HFFc6 (cell line): ENCODE data around the gene MLN. TPM values are rescaled to one million over a fixed set of nuclear protein-coding genes. Genes with fewer than 3 reads are reported as not detected.

Source experiments
- DNase-seq: peaks from one replicate; pipeline ENCODE4 v3.0.0-alpha.2; 2018
- H3K27ac Mint-ChIP-seq: 2 replicates; pipeline ENCODE4 v1.8.0; 2020; ENCODE audit warnings: mild to moderate bottlenecking, mixed read lengths
- H3K27me3 Mint-ChIP-seq: 2 replicates; pipeline ENCODE4 v1.8.0; 2021; ENCODE audit warnings: mild to moderate bottlenecking, moderate library complexity, mixed read lengths; ENCODE audit not compliant: insufficient read depth
- H3K36me3 Mint-ChIP-seq: 2 replicates; pipeline ENCODE4 v1.8.0; 2021; ENCODE audit warnings: low read depth, mixed read lengths
- H3K4me1 Mint-ChIP-seq: 2 replicates; pipeline ENCODE4 v1.8.0; 2020; ENCODE audit warnings: low read depth, mixed read lengths
- H3K4me3 Mint-ChIP-seq: 2 replicates; pipeline ENCODE4 v1.8.0; 2020; ENCODE audit warnings: mild to moderate bottlenecking, moderate library complexity, mixed read lengths
- H3K9me3 Mint-ChIP-seq: 2 replicates; pipeline ENCODE4 v1.8.0; 2020; ENCODE audit warnings: mild to moderate bottlenecking, mixed read lengths
- total RNA-seq, 6 experiments: library from RNA; stranded (reverse); fragmentation: NEBNext Ultra II Directional; extraction: Animal tissue kit (Norgen Biotek cat#: 25700); gene quantifications; 2 replicates in 1 of 6; 3 replicates in 5 of 6; pipeline ENCODE4 v1.2.3, GENCODE V29; 2021
- TF ChIP-seq, protein P1 (sequence below): fragments of 200-600 bp; sonication (generic); IDR thresholded peaks from 2 replicates; pipeline ENCODE4 v1.5.0; 2021; ENCODE audit warnings: antibody characterized with exemption, mild to moderate bottlenecking

MLN gene
- total RNA-seq, 6 experiments from 2014 or later = not detected

DNA sequence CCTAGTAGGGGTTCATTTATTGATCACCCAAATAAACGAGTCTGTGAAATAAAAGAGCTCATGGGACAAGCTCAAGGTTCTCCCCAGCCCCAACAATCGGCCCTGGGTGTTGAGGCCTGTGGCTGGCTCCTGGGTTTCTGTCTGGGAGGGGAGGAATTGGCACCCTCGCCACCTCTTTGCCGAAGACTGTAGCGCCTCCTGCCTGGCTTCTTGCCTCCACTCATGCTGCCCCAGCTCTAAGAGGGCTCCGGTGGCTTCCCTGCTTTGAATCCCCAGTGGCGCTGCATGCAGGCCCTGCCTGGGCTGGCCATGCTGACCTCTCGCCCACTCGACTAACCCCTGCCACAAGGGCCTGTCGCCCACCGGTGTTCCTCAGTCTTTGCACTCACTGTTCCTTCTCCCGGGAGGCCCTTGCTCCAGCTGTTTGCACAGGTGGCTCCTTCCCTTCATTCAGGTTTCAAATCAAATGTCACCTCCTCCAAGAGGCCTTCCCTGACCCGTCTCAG is 5.4 kb downstream of the MLN start:
- DNase-seq = no peak
- H3K27me3 Mint-ChIP-seq = peaks cover 37% of the 10 kb centered on the region
- H3K4me3 Mint-ChIP-seq = no peak overlapping the region
- H3K4me1 Mint-ChIP-seq = peaks cover 7% of the 10 kb centered on the region
- no peaks in the 10 kb centered on the region for H3K36me3 Mint-ChIP-seq
- TF ChIP-seq, protein P1, sequence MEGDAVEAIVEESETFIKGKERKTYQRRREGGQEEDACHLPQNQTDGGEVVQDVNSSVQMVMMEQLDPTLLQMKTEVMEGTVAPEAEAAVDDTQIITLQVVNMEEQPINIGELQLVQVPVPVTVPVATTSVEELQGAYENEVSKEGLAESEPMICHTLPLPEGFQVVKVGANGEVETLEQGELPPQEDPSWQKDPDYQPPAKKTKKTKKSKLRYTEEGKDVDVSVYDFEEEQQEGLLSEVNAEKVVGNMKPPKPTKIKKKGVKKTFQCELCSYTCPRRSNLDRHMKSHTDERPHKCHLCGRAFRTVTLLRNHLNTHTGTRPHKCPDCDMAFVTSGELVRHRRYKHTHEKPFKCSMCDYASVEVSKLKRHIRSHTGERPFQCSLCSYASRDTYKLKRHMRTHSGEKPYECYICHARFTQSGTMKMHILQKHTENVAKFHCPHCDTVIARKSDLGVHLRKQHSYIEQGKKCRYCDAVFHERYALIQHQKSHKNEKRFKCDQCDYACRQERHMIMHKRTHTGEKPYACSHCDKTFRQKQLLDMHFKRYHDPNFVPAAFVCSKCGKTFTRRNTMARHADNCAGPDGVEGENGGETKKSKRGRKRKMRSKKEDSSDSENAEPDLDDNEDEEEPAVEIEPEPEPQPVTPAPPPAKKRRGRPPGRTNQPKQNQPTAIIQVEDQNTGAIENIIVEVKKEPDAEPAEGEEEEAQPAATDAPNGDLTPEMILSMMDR = peak; percentile 16; the same call in 1 of the 2 replicates
- no peaks in the 10 kb centered on the region for H3K9me3 Mint-ChIP-seq
- no peak overlapping the region for H3K27ac Mint-ChIP-seq

DNA sequence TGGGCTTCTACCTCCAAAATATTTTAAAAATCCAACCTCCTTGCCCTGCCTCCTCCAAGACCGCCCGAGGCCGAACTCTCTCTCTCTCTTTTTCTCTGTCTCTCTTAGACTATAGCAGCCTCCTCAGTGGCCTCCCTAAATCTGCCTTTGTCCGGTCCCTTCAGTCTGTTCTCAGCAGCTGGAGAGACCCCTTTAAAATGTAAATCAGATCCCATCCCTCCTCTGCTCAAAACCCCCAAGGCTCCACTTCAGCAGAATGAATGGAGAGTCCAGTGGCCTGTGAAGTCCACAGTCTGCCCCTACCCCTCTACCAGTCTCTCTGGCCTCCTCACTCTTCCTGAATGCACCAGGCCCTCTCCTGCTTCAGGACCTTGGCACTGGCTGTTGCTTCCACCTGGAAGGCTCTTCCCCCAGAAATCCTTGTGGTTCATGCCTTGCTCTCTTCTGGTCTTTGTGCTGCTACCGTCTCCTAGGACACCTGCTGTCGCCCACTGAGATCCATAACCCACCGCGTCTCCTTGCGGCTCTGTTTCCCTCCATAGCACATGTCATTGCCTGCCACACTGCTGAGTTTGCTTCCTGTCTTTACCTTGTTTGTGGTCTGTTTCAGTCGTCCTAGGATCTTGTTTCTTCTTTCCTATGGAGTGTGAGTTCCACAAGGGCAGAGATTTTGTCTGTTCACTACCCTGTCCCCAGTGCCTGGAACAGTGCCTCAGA is 6.0 kb downstream of the MLN start:
- Mint-ChIP-seq H3K36me3 (no peaks in the 10 kb centered on the region), H3K27ac (no peak overlapping the region), H3K4me1 (peaks cover 7% of the 10 kb centered on the region), H3K9me3 (no peaks in the 10 kb centered on the region), H3K27me3 (peaks cover 38% of the 10 kb centered on the region), H3K4me3 (no peak overlapping the region)
- TF ChIP-seq, protein P1 = no peak
- DNase-seq = no peak

DNA sequence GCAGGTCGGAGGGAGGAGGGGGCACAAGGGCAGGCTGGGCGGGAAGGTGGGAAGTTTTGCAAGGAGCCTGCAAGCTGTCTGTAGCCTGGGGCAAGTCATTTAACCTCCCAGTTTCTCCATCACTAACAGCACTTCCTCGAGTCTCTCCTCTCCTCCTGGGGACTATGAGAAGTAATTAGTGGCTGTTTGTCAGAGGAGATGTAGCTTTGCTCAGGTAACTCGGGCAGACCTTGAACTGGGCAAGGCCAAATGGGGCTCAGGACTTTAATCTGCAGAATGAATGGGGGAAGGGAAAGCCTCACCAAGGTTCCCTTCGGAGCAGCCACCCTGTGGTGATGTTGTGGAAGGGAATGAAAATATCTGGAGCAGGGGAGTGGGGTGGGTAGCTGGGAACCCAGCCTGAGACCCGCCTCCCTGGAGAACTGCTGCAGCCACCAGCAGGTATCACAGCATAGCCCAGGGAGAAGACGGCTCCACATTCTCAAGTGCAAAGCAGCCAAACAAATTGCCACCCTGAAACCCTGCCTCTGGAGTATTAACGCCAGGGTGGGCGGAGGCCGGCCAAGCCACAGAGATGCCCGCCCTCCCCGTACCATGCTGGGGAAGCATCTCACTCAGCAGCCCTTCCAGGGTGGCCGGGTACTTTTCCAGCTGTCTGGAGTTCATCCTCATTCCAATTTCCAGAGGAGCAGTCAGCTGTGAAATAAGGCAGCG is 8.7 kb downstream of the MLN start:
- Mint-ChIP-seq H3K27me3 (peaks cover 30% of the 10 kb centered on the region), H3K4me3 (no peak overlapping the region), H3K9me3 (no peaks in the 10 kb centered on the region), H3K4me1 (peaks cover 14% of the 10 kb centered on the region), H3K27ac (no peak overlapping the region), H3K36me3 (no peaks in the 10 kb centered on the region)
- TF ChIP-seq, protein P1 = 0 out of 2 replicates have a peak, but pooled peaks have one; percentile 10
- DNase-seq = no peak

DNA sequence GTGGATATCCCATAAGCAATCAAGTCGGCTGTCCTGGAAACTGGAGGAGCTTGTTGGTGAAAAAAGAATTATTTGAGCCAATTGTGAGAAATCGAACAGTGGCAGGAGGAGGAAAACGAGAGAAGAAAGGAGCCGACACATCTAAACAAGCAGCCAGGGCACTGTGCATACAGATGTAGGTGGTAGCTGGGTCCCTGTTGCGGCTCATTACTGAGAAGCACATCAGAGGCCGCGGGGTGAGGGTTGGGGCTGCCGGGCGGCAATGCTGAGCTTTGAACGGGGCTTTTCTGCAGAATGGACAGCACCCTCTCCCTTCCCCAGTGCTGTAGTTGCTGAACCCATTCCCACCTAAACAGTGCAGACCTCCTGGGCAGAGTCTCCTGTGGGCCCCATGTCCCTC is 10.8 kb downstream of the MLN start:
- Mint-ChIP-seq H3K27me3 (peaks cover 28% of the 10 kb centered on the region), H3K4me1 (peaks cover 28% of the 10 kb centered on the region), H3K36me3 (peaks cover 7% of the 10 kb centered on the region; the same call in 1 of the 2 replicates), H3K4me3 (no peak overlapping the region), H3K27ac (no peak overlapping the region), H3K9me3 (no peaks in the 10 kb centered on the region)
- DNase-seq = no peak
- TF ChIP-seq, protein P1 = no peak

DNA sequence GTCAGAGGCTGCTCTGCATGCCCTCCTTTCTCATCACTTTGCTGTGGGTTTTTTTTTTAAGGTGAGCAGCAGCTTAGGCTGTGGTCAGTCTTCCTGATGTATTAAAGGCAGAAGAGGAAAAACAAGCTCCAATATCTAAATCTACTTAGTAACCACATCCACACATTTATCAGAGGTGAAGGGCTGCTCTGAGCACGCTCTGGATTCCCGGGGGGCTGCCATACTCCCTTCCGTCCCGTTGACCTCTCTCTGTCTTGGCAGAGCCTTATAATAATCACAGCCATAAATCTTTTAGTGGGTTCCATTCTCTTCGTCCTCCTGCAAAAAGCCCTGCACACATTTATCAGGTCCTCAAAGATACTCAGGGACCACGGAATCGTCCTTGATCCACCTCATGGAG is 12.2 kb downstream of the MLN start:
- H3K4me1 Mint-ChIP-seq = peaks cover 42% of the 10 kb centered on the region
- peaks cover 25% of the 10 kb centered on the region for H3K27me3 Mint-ChIP-seq
- H3K9me3 Mint-ChIP-seq = no peaks in the 10 kb centered on the region
- DNase-seq = no peak
- no peak overlapping the region for H3K4me3 Mint-ChIP-seq
- H3K27ac Mint-ChIP-seq = no peak overlapping the region
- peaks cover 12% of the 10 kb centered on the region; the same call in 1 of the 2 replicates for H3K36me3 Mint-ChIP-seq
- TF ChIP-seq, protein P1 = no peak
